H1 (cell line): ENCODE data around the gene NUMB. TPM values are rescaled to one million over a fixed set of nuclear protein-coding genes. Genes with fewer than 3 reads are reported as not detected.

Experiments
- CTCF ChIA-PET: fragments of 300-600 bp; sonication (Branson Sonifier 250); formaldehyde crosslinking; loops from one replicate; lab custom pipeline; 2021; ENCODE audit not compliant: partially characterized antibody; lab: Charles Lee
- POLR2A ChIA-PET: fragments of 300-600 bp; sonication (Branson Sonifier 250); formaldehyde crosslinking; loops from one replicate; lab custom pipeline; 2021; ENCODE audit warnings: inconsistent platforms; ENCODE audit not compliant: partially characterized antibody; lab: Charles Lee
- DNase-seq, 2 experiments: peaks; one replicate each; pipeline versions ENCODE4 v3.0.0 to v3.0.0-alpha.2; 2010 to 2022; ENCODE audit warnings: low spot score in 2 of 2, low read depth in 1 of 2, mixed read lengths in 1 of 2
- FAIRE-seq: peaks from 2 replicates; lab custom pipeline; 2011; peaks lifted over from hg19 to GRCh38; lab: Jason Lieb, UNC
- H2AFZ ChIP-seq: 2 replicates; pipeline ENCODE4 v1.8.1; 2012; ENCODE audit warnings: low read length, inconsistent platforms
- H2AK5ac ChIP-seq: 2 replicates; pipeline ENCODE4 v1.6.1; 2013; ENCODE audit warnings: low read depth, low read length
- H2BK120ac ChIP-seq: replicated peaks from 2 replicates; pipeline ENCODE3; 2013; ENCODE audit warnings: low read depth, low read length, inconsistent platforms
- H2BK12ac ChIP-seq: 2 replicates; pipeline ENCODE4 v1.6.1; 2013; ENCODE audit warnings: low read depth, low read length
- H2BK15ac ChIP-seq: 2 replicates; pipeline ENCODE4 v1.6.1; 2013; ENCODE audit warnings: low read length
- H2BK20ac ChIP-seq: 2 replicates; pipeline ENCODE4 v1.6.1; 2013; ENCODE audit warnings: low read length
- H2BK5ac ChIP-seq: 2 replicates; pipeline ENCODE4 v1.6.1; 2013; ENCODE audit warnings: low read depth, low read length
- H3K14ac ChIP-seq: 2 replicates; pipeline ENCODE4 v1.6.1; 2013; ENCODE audit warnings: inconsistent platforms; ENCODE audit not compliant: insufficient read length
- H3K18ac ChIP-seq: 2 replicates; pipeline ENCODE4 v1.6.1; 2013; ENCODE audit warnings: low read length; ENCODE audit errors: extremely low read depth
- H3K23ac ChIP-seq: 2 replicates; pipeline ENCODE4 v1.6.1; 2013; ENCODE audit warnings: inconsistent platforms; ENCODE audit not compliant: insufficient read length
- H3K23me2 ChIP-seq: 2 replicates; pipeline ENCODE4 v1.6.1; 2013; ENCODE audit warnings: low read depth, low read length
- H3K27ac ChIP-seq: 2 replicates; pipeline ENCODE4 v1.6.1; 2011; ENCODE audit warnings: low read depth, low read length, inconsistent platforms
- H3K27me3 ChIP-seq, 4 experiments: replicated peaks in 1 of 4; 1 replicate in 1 of 4; 2 replicates in 3 of 4; pipeline versions ENCODE4 v1.6.1 to v1.8.1; 2011 to 2013; ENCODE audit warnings: low read length in 3 of 4, mild to moderate bottlenecking in 3 of 4, inconsistent platforms in 2 of 4, mixed read lengths in 2 of 4, moderate library complexity in 1 of 4; ENCODE audit not compliant: control insufficient read depth in 3 of 4, insufficient read depth in 3 of 4; ENCODE audit errors: extremely low read depth in 1 of 4
- H3K36me3 ChIP-seq, 4 experiments: 2 replicates each; pipeline versions ENCODE4 v1.6.1 to v1.8.1; 2011 to 2013; ENCODE audit warnings: mild to moderate bottlenecking in 4 of 4, low read length in 3 of 4, moderate library complexity in 2 of 4, control low read depth in 1 of 4, inconsistent platforms in 1 of 4; ENCODE audit not compliant: insufficient read depth in 4 of 4, control insufficient read depth in 2 of 4
- H3K4ac ChIP-seq: replicated peaks from 2 replicates; pipeline ENCODE3; 2013; ENCODE audit warnings: low read length, low read depth, mixed read lengths, inconsistent platforms; ENCODE audit not compliant: insufficient read length
- H3K4me1 ChIP-seq, 4 experiments: replicated peaks in 1 of 4; 1 replicate in 1 of 4; 2 replicates in 3 of 4; pipeline versions ENCODE4 v1.6.1 to v1.8.1; 2011 to 2013; ENCODE audit warnings: low read length in 3 of 4, inconsistent platforms in 2 of 4, mixed read lengths in 1 of 4; ENCODE audit not compliant: insufficient read depth in 4 of 4, control insufficient read depth in 3 of 4
- H3K4me2 ChIP-seq, 2 experiments: 2 replicates each; pipeline versions ENCODE4 v1.6.1 to v1.8.1; 2011 to 2013; ENCODE audit warnings: low read depth in 2 of 2, low read length in 2 of 2, control low read depth in 1 of 2, inconsistent platforms in 1 of 2, mild to moderate bottlenecking in 1 of 2; ENCODE audit not compliant: insufficient read depth in 1 of 2
- H3K4me3 ChIP-seq, 4 experiments: fragments of 200-600, 300-600 bp in 1 of 4; sonication (generic), shearing (Covaris generic), sonication (Bioruptor Twin) in 1 of 4; 2 replicates each; pipeline versions ENCODE4 v1.5.1 to v1.8.1; 2011 to 2016; ENCODE audit warnings: low read length in 4 of 4, low read depth in 3 of 4, control low read depth in 2 of 4, inconsistent platforms in 2 of 4, mild to moderate bottlenecking in 2 of 4, mixed read lengths in 1 of 4, moderate library complexity in 1 of 4; ENCODE audit not compliant: insufficient read depth in 2 of 4; ENCODE audit errors: extremely low read depth in 1 of 4
- H3K56ac ChIP-seq: replicated peaks from 2 replicates; pipeline ENCODE3; 2013; ENCODE audit warnings: low read depth, mild to moderate bottlenecking, mixed read lengths, low read length, inconsistent platforms; ENCODE audit not compliant: insufficient read length
- H3K79me1 ChIP-seq: 2 replicates; pipeline ENCODE4 v1.6.1; 2013; ENCODE audit warnings: low read depth, low read length, control low read depth
- H3K79me2 ChIP-seq, 2 experiments: 2 replicates each; pipeline versions ENCODE4 v1.6.1 to v1.8.1; 2012 to 2013; ENCODE audit warnings: low read length in 2 of 2, mild to moderate bottlenecking in 2 of 2, inconsistent platforms in 1 of 2; ENCODE audit not compliant: insufficient read depth in 2 of 2, control insufficient read depth in 1 of 2
- H3K9ac ChIP-seq, 4 experiments: replicated peaks in 1 of 4; 1 replicate in 1 of 4; 2 replicates in 3 of 4; pipeline versions ENCODE4 v1.6.1 to v1.8.1; 2011 to 2013; ENCODE audit warnings: low read depth in 3 of 4, low read length in 3 of 4, control low read depth in 2 of 4, mild to moderate bottlenecking in 2 of 4, moderate library complexity in 2 of 4, inconsistent platforms in 1 of 4; ENCODE audit errors: extremely low read depth in 1 of 4
- H3K9me3 ChIP-seq, 2 experiments: 2 replicates each; pipeline versions ENCODE4 v1.6.1 to v1.8.1; 2012 to 2013; ENCODE audit warnings: mild to moderate bottlenecking in 2 of 2, moderate library complexity in 2 of 2, control low read depth in 1 of 2, inconsistent platforms in 1 of 2, low read depth in 1 of 2, low read length in 1 of 2, mixed read lengths in 1 of 2; ENCODE audit not compliant: insufficient read depth in 2 of 2
- H4K20me1 ChIP-seq, 2 experiments: replicated peaks in 1 of 2; 2 replicates each; pipeline versions ENCODE3 to v1.8.1; 2011 to 2013; ENCODE audit warnings: inconsistent platforms in 2 of 2, low read length in 2 of 2, mild to moderate bottlenecking in 1 of 2; ENCODE audit not compliant: insufficient read depth in 2 of 2, control insufficient read depth in 1 of 2
- H4K5ac ChIP-seq: 2 replicates; pipeline ENCODE4 v1.6.1; 2013; ENCODE audit warnings: low read length, low read depth, mixed read lengths, inconsistent platforms; ENCODE audit not compliant: insufficient read length
- H4K8ac ChIP-seq: 2 replicates; pipeline ENCODE4 v1.8.0; 2013; ENCODE audit warnings: mild to moderate bottlenecking, moderate library complexity, low read length, inconsistent platforms; ENCODE audit not compliant: insufficient read depth; ENCODE audit errors: extremely low read depth
- H4K91ac ChIP-seq: replicated peaks from 2 replicates; pipeline ENCODE3; 2013; ENCODE audit warnings: low read length, mixed read lengths, inconsistent platforms; ENCODE audit not compliant: insufficient read length
- GTF2F1 ChIP-seq: IDR thresholded peaks from 2 replicates; pipeline ENCODE4 v1.6.1; 2012; ENCODE audit warnings: low read depth, low read length, improper control_type of control experiment, borderline replicate concordance
- RNF2 ChIP-seq: fragments of 200-900, 300-1000 bp; sonication (generic); IDR thresholded peaks from 2 replicates; pipeline ENCODE4 v1.7.1; 2016; ENCODE audit warnings: borderline replicate concordance, low read depth, mild to moderate bottlenecking, antibody characterized with exemption, low read length; ENCODE audit not compliant: poor library complexity, severe bottlenecking; ENCODE audit errors: missing control alignments
- RXRA ChIP-seq: IDR thresholded peaks from 2 replicates; pipeline ENCODE4 v1.6.1; 2011; ENCODE audit warnings: low read depth, mild to moderate bottlenecking, low read length, moderate library complexity; ENCODE audit not compliant: insufficient read depth
- SIX5 ChIP-seq: IDR thresholded peaks from 2 replicates; pipeline ENCODE4 v1.6.1; 2011; ENCODE audit warnings: mild to moderate bottlenecking, low read depth, low read length
- SP4 ChIP-seq: IDR thresholded peaks from 2 replicates; pipeline ENCODE4 v1.6.1; 2012; ENCODE audit warnings: low read length, inconsistent platforms
- SRF ChIP-seq: IDR thresholded peaks from 2 replicates; pipeline ENCODE4 v1.6.1; 2011; ENCODE audit warnings: mild to moderate bottlenecking, low read depth, low read length, moderate library complexity
- TBP ChIP-seq: IDR thresholded peaks from 2 replicates; pipeline ENCODE4 v1.6.1; 2011; ENCODE audit warnings: low read depth, low read length, improper control_type of control experiment
- WGBS, 2 experiments: shearing (Covaris generic) in 1 of 2; methylation state at CpG; one replicate each; pipeline versions ENCODE4 v1.1.6 to v1.1.7; 2013 to 2015; ENCODE audit warnings: low lambda C conversion rate in 2 of 2, mixed read lengths in 2 of 2, inconsistent platforms in 1 of 2, low coverage in 1 of 2, missing lambda C conversion rate in 1 of 2; ENCODE audit not compliant: insufficient replicate concordance in 2 of 2, insufficient coverage in 1 of 2, insufficient read length in 1 of 2; ENCODE audit errors: extremely low coverage in 1 of 2, missing lambda C conversion rate in 1 of 2; 5-methylcytosine and 5-hydroxymethylcytosine counted together
- polyA plus RNA-seq, 7 experiments: library from polyadenylated mRNA; depleted of rRNA in 3 of 7; stranded (reverse) in 5 of 7; unstranded in 2 of 7; fragments of >200 nt in 5 of 7; fragments of 200-250 nt in 2 of 7; gene quantifications; 1 replicate in 5 of 7; 2 replicates in 1 of 7; 4 replicates in 1 of 7; pipeline versions ENCODE4 v1.2.1 to v1.2.3, GENCODE V29; 2011 to 2013; ENCODE audit warnings: missing spikeins in 2 of 7, mixed read lengths in 2 of 7
- total RNA-seq: library from RNA; stranded (reverse); fragmentation: NEBNext Ultra II Directional; extraction: Animal tissue kit (Norgen Biotek cat#: 25700); gene quantifications from 2 replicates; pipeline ENCODE4 v1.2.1, GENCODE V29; 2021
- TF ChIP-seq, protein P1 (sequence below): IDR thresholded peaks from 2 replicates; pipeline ENCODE4 v1.6.1; 2012; ENCODE audit warnings: low read length, inconsistent platforms

Gene NUMB
- total and polyA plus RNA-seq, 2 of the 8 experiments (the other 6 are each of a cell fraction or from before 2014, with no cell fraction given) = 54.3 to 78.1 TPM

DNA sequence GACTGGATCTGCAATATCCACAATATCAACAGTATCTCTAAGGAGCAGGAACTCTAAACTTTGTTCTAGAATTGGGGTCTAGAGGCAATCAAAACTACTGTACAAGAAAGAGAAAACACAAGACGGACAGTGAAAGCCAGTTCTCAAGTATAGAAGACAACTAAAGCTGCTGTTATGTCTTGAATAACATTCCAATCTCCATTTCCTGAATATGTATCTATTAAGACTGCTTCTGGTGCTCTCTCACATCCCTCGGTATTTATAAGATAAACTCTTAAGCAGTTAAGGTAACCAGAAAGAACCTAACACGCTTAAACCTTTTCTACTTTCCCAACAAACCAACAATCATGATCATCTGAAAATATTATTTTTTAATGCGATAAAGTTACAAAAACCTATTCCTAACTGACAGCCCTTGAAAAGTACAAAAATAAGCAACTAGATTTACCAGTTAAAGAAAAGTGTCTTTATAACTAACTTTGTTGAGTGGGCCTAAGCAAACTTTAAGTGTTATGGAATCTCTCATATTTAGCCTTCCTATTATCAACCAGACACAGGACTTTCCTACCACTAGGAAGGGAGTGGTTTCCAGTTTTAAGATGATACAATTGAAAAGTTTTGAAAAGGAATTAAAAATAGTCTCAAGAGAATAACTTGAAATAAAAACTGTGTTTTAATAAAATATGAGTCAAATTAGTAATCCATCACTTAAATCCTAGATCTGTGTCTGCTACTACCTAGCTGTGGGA, 30.7 kb downstream of the NUMB start:
- Histone ChIP-seq H3K23me2 (no peaks in the 10 kb centered on the region), H3K9ac (no peak overlapping the region), H3K14ac (no peak overlapping the region), H3K79me2 (peaks cover 0 to 50% of the 10 kb centered on the region in 2 experiments; a peak in 2 of 4 replicates), H3K4me2 (no peak overlapping the region), H3K79me1 (no peaks in the 10 kb centered on the region), H3K4me1 (no peaks in the 10 kb centered on the region), H2AK5ac (no peak overlapping the region), H2BK15ac (no peak overlapping the region), H4K20me1 (peaks cover 0 to 2% of the 10 kb centered on the region in 2 experiments), H3K9me3 (no peaks in the 10 kb centered on the region), H3K36me3 (no peaks in the 10 kb centered on the region), H3K27me3 (no peaks in the 10 kb centered on the region), H2BK12ac (no peak overlapping the region), H4K5ac (no peak overlapping the region), H2AFZ (no peak overlapping the region), H3K27ac (no peak overlapping the region), H3K56ac (no peak overlapping the region), H2BK120ac (no peak overlapping the region), H2BK20ac (no peak overlapping the region), H3K18ac (no peak overlapping the region), H3K4me3 (no peak overlapping the region), H4K91ac (no peak overlapping the region), H4K8ac (no peak overlapping the region), H3K23ac (no peak overlapping the region), H3K4ac (no peak overlapping the region), H2BK5ac (no peak overlapping the region)
- TF ChIP-seq, protein P1, sequence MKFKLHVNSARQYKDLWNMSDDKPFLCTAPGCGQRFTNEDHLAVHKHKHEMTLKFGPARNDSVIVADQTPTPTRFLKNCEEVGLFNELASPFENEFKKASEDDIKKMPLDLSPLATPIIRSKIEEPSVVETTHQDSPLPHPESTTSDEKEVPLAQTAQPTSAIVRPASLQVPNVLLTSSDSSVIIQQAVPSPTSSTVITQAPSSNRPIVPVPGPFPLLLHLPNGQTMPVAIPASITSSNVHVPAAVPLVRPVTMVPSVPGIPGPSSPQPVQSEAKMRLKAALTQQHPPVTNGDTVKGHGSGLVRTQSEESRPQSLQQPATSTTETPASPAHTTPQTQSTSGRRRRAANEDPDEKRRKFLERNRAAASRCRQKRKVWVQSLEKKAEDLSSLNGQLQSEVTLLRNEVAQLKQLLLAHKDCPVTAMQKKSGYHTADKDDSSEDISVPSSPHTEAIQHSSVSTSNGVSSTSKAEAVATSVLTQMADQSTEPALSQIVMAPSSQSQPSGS = no peak
- TF ChIP-seq SP4 (no peak), SIX5 (no peak), TBP (no peak), RXRA (no peak), GTF2F1 (no peak), SRF (no peak), RNF2 (no peak)
- DNase-seq = no peak
- POLR2A ChIA-PET = no interaction called here
- CTCF ChIA-PET = interaction anchor here (0.6 to 1.0 kb wide), 2 partner anchors 13 to 142 kb away, joined by 3 read pairs; no protein-coding TSS in a partner anchor
- no peak for FAIRE-seq
- 89 to 100% methylated on average over 2 to 4 of the region's 4 CpGs for whole genome bisulfite sequencing, 2 experiments
